Measurements from ENCODE around the gene EPB42.
A peak's percentile ranks its signal among the peaks of the same experiment; 100 is the strongest.
"Not testable (repeated sequence)": the region's sequence is repeated elsewhere in the genome, so short reads cannot be mapped to it uniquely, and the experiment has no call there.

The EPB42 gene

DNA sequence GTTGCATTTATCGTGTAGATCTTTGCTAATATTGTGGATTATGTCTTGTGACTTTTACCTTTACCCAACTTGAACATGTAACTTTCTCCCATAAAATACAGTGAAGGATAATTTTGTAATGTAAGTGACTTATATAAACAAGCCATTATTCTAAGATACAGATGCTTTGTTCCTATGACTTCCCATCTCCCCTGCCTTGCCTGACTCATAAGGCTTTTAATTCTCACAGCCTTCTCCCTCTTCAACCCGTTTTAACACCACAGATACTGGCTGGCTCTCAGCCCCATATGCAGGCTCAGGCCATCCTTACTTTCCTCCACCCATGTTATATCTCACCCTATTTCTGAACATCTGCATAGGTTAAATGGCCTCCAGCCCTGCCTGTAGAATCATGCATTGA lies 31.5 kb downstream of the EPB42 start:
- FAIRE-seq (no peak), DNase-seq (ENCODE audit: insufficient read length, low spot score) (no peak)

DNA sequence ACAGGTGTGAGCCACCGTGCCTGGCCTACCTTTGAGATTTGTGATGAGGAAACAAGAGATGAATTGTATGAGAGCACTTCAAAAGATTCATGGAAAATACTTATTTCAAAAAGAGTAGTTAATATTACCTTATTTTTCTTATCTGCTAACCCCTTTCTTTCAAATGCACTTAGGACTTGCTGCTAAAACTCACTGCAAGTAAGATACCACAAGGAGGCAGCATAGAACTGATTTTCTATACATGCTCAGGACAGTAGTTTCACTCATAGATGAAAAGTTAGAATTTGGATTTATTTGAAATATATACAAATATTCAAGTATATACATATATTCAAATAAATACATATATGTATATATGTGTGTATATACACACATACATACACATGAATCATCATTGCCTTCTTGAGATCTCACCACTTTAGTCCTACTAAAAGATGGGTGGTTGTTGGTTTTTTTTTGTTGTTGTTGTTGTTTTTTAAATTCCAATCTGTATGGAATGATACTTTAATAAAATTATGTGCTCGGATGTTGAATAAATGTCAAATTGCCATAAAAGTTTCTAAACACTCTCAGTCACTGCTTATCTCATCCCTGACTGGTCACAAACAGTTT lies 33.2 kb downstream of the EPB42 start:
- no peak for DNase-seq (ENCODE audit: insufficient read length, low spot score)
- no peak for FAIRE-seq

DNA sequence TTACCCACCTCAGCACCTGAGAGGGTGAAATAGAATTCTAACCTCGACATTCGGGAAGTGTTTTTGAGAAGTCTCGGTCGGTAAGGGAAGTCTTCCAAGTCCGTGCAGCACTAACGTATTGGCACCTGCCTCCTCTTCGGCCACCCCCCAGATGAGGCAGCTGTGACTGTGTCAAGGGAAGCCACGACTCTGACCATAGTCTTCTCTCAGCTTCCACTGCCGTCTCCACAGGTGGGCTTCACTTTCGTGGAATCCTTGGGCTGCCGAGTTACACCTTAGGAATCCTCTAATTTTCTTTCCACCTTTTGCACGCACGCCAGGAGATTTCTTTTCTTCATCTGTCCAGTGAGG lies 34.8 kb downstream of the EPB42 start:
- DNase-seq (ENCODE audit: insufficient read length, low spot score), result peak; percentile 38

DNA sequence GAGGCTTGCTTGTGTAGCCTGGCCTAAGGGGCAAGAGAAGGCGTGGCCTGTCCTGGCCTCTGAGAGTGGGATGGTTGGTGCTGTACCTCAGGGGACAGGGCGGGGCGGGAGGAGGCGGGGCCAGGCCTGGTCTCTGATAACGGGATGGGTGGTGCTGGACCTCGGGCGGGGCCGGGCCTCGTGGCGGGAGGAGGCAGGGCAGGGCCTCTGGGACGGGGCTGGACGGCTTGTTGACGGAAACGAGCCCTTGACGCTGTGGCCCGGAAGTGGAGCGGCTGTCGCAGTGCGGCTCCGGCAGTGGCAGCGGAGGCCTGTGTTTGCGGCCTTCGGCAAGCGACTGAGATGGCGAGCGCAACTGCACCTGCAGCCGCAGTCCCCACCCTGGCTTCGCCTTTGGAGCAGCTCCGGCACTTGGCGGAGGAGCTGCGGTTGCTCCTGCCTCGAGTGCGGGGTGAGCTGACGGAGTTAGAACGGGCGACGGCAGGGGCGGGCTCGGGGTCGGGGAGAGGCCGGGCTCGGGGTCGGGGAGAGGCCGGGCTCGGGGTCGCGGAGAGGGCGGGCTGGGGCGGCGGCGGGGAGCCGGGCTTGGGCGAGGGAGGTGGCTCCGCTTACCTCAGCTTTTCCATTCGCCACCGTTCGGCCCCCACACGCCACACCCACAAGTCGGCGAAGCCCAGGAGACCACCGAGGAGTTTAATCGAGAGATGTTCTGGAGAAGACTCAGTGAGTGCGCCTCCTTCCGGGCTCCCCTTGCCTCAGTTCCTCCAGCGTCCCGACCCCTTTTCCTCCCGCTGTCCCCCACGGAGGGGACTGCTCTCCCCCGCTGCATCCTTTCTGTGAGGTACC lies 35.4 kb downstream of the EPB42 start, which contains the start of gene CCNDBP1:
Gene CCNDBP1, plus strand, starts transcription at position 247 of the 846 bp plus-strand sequence. Its CDS starts 96 bp downstream, at position 343.
- FAIRE-seq, result peak; percentile 97
- DNase-seq (ENCODE audit: insufficient read length, low spot score), result peak; percentile 96

More for the DNA sequence above, 34.8 kb downstream of the EPB42 start:
- no peak for FAIRE-seq

DNA sequence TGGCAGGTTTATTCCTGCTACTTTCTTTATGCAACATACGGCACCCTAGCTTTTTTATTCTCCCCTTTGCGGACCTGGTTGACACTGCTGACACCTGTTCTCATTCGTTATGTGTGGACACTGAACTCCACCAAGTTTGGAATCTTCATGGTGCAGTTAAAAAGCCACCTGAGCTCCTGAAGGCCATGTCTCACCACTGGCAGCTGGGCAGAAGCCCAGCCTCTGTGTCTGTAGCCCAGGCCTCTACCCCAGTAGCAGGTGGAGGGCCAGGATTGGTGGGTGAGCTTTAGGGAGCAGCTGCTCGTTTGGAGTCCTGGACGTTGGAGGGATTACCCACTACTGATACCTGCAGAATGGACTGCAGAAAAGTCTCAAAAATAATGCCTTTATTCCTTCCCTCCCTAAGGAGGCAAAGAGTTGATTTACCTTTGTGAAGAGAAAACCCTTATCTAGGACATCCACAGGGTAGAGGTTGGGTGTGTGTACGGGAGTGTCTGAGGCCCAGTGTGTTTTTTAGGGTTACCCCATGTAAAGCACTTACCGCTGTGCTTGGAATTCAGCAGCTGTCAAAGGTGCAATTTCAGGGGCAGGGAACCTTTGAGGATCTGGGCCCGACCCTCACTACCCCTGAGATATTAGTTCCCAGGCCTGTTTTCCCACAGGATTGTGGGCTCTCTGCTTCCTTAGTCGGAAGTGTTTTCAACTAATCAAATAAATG lies 36.3 kb downstream of the EPB42 start:
- DNase-seq (ENCODE audit: insufficient read length, low spot score) (no peak), FAIRE-seq (no peak)

DNA sequence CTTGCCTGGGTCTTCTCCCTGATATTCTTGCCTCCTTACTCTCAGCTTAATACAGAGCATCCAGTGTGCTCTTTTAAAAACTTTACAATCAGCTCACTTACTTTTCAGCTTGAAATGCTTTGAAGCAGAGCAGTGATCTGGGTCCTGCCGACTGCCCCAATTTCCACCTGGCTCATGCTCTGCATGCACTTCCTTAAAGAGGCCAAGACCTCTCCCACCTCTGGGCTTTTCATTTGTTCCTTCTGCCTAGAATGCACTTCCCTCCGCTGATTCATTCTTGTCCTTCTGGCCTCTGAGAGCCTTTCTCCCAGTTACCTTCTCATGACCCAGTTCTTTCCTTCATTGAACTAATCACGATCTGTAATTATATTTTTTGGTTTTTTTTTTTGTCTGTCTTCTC lies 37.5 kb downstream of the EPB42 start:
- DNase-seq (ENCODE audit: insufficient read length, low spot score) (no peak), FAIRE-seq (no peak)

DNA sequence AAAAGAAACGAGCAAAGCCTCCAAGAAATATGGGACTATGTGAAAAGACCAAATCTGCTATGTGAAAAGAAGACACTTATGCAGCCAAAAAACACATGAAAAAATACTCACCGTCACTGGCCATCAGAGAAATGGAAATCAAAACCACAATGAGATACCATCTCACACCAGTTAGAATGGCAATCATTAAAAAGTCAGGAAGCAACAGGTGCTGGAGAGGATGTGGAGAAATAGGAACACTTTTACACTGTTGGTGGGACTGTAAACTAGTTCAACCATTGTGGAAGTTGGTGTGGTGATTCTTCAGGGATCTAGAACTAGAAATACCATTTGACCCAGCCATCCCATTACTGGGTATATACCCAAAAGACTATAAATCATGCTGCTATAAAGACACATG lies 43.7 kb downstream of the EPB42 start:
- FAIRE-seq; DNase-seq (ENCODE audit: insufficient read length, low spot score): not testable (repeated sequence)

DNA sequence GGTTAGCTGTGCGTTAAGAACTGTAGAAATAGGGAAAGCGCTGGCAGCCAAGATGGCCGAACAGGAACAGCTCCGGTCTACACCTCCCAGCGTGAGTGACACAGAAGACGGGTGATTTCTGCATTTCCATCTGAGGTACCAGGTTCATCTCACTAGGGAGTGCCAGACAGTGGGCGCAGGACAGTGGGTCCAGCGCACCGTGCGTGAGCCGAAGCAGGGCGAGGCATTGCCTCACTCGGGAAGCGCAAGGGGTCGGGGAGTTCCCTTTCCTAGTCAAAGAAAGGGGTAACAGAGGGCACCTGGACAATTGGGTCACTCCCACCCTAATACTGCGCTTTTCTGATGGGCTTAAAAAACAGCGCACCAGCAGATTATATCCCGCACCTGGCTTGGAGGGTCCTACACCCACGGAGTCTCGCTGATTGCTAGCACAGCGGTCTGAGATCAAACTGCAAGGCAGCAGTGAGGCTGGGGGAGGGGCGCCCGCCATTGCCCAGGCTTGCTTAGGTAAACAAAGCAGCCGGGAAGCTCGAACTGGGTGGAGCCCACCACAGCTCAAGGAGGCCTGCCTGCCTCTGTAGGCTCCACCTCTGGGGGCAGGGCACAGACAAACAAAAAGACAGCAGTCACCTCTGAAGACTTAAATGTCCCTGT lies 45.0 kb downstream of the EPB42 start:
- FAIRE-seq; DNase-seq (ENCODE audit: insufficient read length, low spot score): not testable (repeated sequence)

DNA sequence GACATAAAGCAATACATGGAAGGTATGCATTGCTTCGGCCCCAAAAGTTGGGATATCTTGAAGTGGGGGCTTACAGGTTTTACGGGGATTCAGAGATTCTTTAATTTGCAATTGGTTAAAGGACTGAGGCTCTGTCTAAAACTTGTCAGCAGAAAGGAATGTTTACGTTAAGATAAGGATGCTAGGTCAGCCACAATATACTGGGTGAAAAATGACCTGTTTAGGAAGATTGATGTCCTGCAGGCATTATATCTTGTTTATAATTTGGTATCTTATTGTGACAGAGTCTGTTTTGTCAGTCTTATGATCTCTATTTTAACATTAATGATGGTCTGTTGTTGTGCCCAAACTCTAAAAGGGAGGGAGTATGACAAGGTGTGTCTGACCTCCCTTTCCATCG lies 50.9 kb downstream of the EPB42 start:
- FAIRE-seq (no peak), DNase-seq (ENCODE audit: insufficient read length, low spot score) (no peak)

DNA sequence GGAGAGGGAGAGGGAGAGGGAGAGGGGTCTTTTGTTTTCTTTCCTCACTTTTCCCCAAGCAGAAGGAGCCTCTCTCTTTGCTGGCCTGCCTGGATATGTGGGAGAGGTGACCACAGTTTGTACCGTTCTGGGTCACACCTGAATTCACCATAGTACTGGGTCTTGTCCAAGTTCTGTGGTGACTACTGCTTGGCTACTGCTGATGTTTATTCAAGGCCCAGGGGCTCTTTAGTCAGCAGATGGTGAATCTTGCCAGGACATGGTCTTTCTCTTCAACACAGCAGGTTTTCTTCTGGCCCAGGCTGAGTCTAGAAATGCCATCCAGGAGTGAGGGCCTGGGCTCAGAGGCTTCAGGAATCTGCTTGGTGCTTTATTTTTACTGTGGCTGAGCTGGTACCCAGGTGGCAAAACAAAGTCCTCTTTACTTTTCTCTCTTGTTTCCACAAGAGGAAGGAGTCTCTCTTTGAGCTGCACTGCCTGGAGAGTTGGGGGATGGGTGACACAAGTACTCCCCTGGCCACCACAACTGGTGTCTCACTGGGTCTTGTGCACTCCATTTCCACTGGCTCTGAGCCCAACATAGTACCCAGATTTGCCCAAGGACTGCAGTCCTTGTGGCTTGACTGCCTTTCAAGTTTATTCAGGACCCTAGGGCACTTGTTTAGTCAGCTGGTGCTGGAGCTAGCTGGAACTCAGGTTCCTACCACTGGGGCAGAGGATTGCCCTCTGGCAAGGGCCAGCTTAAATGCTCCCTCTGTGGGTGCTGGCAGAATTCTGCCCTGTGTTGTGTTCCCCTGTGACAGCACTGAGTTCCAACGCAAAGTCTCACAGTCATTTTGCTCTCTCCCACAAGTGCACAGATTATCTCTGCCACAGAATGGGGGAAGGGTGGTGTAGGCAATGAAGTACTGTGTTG lies 52.4 kb downstream of the EPB42 start:
- FAIRE-seq (no peak), DNase-seq (ENCODE audit: insufficient read length, low spot score) (no peak)

DNA sequence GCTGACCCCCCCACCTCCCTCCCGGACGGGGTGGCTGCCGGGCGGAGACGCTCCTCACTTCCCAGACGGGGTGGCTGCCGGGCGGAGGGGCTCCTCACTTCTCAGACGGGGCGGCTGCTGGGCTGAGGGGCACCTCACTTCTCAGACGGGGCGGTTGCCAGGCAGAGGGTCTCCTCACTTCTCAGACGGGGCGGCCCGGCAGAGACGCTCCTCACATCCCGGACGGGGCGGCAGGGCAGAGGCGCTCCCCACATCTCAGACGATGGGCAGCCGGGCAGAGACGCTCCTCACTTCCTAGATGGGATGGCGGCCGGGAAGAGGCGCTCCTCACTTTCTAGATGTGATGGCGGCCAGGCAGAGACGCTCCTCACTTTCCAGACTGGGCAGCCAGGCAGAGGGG lies 53.6 kb downstream of the EPB42 start:
- FAIRE-seq; DNase-seq (ENCODE audit: insufficient read length, low spot score): not testable (repeated sequence)

DNA sequence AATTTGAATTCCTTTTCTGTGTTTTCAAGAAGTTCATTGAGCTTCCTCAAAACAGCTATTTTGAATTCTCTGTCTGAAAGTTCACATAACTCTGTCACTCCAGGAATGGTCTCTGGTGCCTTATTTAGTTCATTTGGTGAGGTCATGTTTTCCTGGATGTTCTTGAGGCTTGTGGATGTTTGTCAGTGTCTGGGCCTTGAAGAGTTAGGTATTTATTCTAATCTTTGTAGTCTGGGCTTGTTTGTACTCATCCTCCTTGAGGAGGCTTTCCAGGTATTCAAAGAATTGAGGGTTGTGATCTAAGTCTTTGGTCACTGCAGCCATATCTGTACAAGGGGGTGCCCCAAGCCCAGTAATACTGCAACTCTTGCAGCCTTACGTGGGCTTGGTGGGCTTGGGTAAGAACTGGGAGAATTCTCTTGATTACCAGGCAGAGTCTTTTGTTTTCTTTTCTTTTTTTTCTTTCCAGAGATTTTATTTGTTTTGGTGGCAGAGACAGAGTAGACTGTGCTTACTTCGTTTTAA lies 55.0 kb downstream of the EPB42 start:
- DNase-seq (ENCODE audit: insufficient read length, low spot score) (no peak), FAIRE-seq (peak; percentile 11)

DNA sequence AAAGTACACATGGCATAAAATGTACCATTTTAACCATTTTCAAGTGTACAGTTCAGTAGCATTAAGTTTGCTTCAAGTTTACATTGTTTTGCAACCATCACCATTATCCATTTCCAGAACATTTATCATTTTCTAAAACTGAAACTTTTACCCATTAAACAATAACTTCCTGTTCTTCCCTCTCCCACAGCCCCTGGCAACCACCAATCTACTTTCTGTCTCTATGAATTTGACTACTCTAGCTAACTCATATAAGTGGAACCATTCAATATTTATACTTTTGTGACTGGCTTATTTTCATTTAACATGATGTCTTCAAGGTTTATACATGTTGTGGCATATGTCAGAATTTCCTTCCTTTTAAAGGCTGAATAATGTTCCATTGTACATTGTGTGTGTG lies 67.5 kb downstream of the EPB42 start:
- FAIRE-seq, result peak; percentile 14
- DNase-seq (ENCODE audit: insufficient read length, low spot score), result no peak

DNA sequence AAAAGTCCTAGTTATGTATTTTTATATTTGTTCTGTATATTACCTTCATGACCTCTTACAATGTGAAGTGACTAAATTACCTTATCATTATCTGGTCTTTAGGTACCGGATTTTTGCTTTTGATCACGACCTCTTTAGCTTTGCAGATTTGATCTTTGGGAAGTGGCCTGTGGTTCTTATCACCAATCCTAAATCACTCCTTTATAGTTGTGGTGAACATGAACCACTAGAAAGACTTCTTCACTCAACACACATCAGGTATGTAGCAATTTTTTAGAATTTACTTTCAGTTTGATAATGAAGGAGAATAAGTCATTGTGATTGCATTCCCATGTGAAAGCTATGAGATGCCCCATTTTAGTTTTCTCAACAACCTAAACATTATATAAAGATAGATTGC lies 69.1 kb downstream of the EPB42 start:
- FAIRE-seq (no peak), DNase-seq (ENCODE audit: insufficient read length, low spot score) (no peak)

DNA sequence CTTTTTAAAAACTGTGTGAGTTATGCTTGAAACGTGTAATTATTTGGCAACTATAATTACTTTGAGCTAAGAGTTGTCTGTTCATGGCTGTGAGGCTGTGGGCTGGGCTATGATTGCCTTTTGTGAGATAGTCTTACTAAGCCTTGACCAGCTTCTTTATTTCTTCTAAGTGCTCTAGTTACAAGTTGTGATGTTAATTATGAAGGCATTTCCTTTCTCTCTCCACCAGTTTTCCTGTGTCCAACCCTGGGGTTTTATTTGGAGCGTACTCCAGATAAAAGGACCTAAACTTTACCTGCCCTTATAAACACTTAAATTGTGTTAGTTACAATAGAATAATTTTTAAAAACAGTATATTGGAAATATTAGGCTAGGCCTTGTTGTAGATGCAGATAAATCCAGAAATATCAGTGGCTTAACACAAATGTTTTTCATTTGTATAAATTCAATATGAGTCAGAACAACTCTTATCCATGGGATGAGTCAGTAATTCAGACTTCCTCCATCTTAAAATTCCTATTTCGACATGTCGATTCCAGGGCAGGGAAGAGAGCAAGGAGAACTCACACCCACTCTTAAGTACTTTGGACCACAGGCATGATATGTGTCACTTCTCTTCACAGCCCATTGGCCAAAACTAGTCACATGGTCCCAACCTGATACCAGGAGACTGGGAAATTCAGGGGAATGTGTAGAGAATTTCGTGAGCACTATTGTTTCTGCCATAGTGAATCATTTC lies 70.5 kb downstream of the EPB42 start:
- no peak for DNase-seq (ENCODE audit: insufficient read length, low spot score)
- FAIRE-seq, result no peak
